Cardiac muscle cell (in vitro differentiated cells and primary cell): ENCODE data around the gene SOBP. TPM values are rescaled to one million over a fixed set of nuclear protein-coding genes. Genes with fewer than 3 reads are reported as not detected.
A peak's percentile ranks its signal among the peaks of the same experiment; 100 is the strongest.
"Not testable (repeated sequence)": the region's sequence is repeated elsewhere in the genome, so short reads cannot be mapped to it uniquely, and the experiment has no call there.

ENCODE experiments used
- DNase-seq, 2 donors: peaks; one replicate each; pipeline versions ENCODE4 v3.0.0 to v3.0.0-alpha.2; 2010 to 2017; ENCODE audit warnings: low read depth in 1 of 2, low spot score in 1 of 2
- H3K27ac ChIP-seq: fragments of 200-600 bp; sonication (generic); 2 replicates; pipeline ENCODE4 v1.5.1; 2016
- H3K27me3 ChIP-seq: fragments of 200-600 bp; sonication (generic); 2 replicates; pipeline ENCODE4 v1.6.0; 2016; ENCODE audit warnings: control low read depth
- H3K36me3 ChIP-seq: fragments of 200-600 bp; sonication (generic); 2 replicates; pipeline ENCODE4 v1.5.1; 2016; ENCODE audit warnings: control low read depth
- H3K4me1 ChIP-seq: fragments of 200-600 bp; sonication (generic); 2 replicates; pipeline ENCODE4 v1.8.1; 2017; ENCODE audit warnings: low read depth, mild to moderate bottlenecking, mixed run types
- H3K4me3 ChIP-seq: fragments of 200-600 bp; sonication (generic); 2 replicates; pipeline ENCODE4 v1.5.1; 2016; ENCODE audit warnings: mild to moderate bottlenecking
- H3K9me3 ChIP-seq: fragments of 200-600 bp; sonication (generic); 2 replicates; pipeline ENCODE4 v1.5.1; 2017; ENCODE audit warnings: low read depth, mild to moderate bottlenecking, control low read depth
- polyA plus RNA-seq: library from polyadenylated mRNA; unstranded; fragments of >200 nt; fragmentation: Nextera tagmentation; extraction: Ambion mirVana; gene quantifications from 2 replicates; pipeline ENCODE4 v1.2.1, GENCODE V29; 2016
- total RNA-seq: library from RNA; depleted of rRNA; stranded (reverse); fragments of >200 nt; gene quantifications from 2 replicates; pipeline ENCODE4 v1.2.3, GENCODE V29; 2016
- TF ChIP-seq, protein P1 (sequence below): IDR thresholded peaks from 2 replicates; pipeline ENCODE4 v1.5.1; 2012; ENCODE audit warnings: low read depth, mild to moderate bottlenecking, low read length

The SOBP gene
- total and polyA plus RNA-seq, 2 experiments from 2014 or later, result 27.5 to 30.8 TPM

DNA sequence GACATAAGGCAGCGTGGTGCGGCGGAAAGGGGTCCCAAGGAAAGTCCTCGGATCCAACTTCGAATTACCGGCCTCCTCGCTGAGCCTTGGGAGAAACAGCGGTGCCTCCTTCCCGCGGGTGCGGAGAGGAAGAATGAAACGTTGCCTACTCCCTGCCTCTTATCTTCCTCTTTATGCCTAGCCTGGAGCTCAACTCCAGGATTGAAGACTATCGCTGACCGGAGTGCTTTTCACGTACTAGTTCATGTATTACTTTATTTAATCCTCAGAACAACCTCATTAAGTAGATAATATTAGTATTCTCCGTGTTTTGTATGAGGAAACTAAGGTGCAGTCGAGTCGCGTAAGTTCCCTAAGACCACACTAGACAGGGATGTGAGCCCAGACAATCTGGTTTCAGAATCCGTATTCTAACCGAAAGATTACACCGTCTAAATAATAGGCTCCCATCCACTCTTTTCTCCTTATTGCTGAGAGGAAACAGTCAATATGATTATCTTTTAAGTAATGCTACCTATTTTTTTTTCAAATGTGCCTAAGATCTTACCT lies 29.8 kb upstream of the SOBP start:
- TF ChIP-seq, protein P1, sequence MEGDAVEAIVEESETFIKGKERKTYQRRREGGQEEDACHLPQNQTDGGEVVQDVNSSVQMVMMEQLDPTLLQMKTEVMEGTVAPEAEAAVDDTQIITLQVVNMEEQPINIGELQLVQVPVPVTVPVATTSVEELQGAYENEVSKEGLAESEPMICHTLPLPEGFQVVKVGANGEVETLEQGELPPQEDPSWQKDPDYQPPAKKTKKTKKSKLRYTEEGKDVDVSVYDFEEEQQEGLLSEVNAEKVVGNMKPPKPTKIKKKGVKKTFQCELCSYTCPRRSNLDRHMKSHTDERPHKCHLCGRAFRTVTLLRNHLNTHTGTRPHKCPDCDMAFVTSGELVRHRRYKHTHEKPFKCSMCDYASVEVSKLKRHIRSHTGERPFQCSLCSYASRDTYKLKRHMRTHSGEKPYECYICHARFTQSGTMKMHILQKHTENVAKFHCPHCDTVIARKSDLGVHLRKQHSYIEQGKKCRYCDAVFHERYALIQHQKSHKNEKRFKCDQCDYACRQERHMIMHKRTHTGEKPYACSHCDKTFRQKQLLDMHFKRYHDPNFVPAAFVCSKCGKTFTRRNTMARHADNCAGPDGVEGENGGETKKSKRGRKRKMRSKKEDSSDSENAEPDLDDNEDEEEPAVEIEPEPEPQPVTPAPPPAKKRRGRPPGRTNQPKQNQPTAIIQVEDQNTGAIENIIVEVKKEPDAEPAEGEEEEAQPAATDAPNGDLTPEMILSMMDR, result no peak
- H3K4me1 ChIP-seq, result peaks cover 18% of the 10 kb centered on the region
- no peaks in the 10 kb centered on the region for H3K27me3 ChIP-seq
- DNase-seq, result peak in 1 of 2 donors; percentile 45
- peak overlapping the region; percentile 95 for H3K4me3 ChIP-seq
- peak overlapping the region; percentile 84 for H3K27ac ChIP-seq
- H3K9me3 ChIP-seq, result no peaks in the 10 kb centered on the region
- no peaks in the 10 kb centered on the region for H3K36me3 ChIP-seq

DNA sequence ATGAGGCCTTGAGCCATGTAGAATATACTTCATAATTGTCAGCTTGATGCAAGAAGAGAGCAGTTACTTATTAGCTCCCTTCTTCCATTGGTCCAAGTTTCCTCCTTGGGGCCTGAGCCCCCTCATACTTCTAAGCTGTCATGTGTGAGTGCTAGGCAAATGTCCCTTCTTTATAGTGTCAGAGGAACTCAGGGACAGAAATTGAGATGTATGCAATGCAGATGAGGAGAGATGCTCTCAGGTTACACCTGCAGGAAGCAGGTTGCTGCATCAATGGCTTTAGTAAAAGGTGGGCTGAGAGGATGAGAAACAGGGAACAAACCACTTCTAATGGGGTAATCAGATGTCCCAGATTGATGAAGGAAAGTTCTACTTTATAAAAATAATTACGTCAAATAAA lies 23.9 kb upstream of the SOBP start:
- Histone ChIP-seq H3K4me3 (no peak overlapping the region), H3K27me3 (no peaks in the 10 kb centered on the region), H3K27ac (no peak overlapping the region), H3K4me1 (peaks cover 7% of the 10 kb centered on the region), H3K36me3 (no peaks in the 10 kb centered on the region), H3K9me3 (no peaks in the 10 kb centered on the region)
- TF ChIP-seq, protein P1, result no peak
- no peak for DNase-seq

DNA sequence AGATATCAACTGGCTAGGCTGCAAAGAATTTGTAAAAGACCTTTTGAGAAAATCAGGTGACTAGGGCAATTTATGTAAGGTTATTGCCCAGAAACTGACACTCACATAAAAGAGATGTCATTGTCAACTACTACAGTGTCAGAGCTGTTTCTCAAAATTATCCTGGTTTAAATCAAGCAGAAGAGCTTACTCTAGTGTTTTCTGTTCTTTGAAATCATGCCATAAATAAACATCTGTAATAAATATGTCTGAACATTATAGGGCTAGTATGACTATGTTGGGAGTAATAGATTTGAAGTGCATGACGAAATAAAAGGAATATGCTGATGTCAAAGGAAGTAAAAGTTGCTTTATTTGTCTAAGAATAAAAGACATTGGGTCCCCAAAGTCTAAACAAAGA lies 19.6 kb upstream of the SOBP start:
- Histone ChIP-seq H3K27ac (no peak overlapping the region), H3K4me3 (no peak overlapping the region), H3K4me1 (no peaks in the 10 kb centered on the region), H3K36me3 (no peaks in the 10 kb centered on the region), H3K9me3 (no peaks in the 10 kb centered on the region), H3K27me3 (no peaks in the 10 kb centered on the region)
- DNase-seq, result no peak
- TF ChIP-seq, protein P1, result no peak

DNA sequence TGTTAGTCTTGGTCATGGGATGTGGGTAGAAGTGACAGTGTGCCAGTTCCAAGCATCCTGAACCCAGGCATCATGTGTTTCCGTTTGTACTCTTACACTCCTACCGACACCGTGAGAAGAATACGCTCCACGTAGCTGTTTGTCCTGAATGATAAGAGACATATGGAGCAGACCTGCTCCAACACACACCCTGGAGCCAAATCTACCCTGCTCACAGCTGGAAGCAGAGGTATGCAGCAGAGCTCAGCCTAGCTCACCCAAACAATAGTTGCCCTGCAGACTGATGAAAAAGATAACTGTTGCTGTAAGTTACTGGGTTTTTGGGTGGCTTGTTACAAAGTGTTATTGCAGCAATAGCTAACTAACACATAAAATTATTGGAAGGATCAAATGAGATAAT lies 16.3 kb upstream of the SOBP start:
- H3K4me1 ChIP-seq, result no peaks in the 10 kb centered on the region
- no peak overlapping the region for H3K27ac ChIP-seq
- H3K4me3 ChIP-seq, result no peak overlapping the region
- TF ChIP-seq, protein P1, result no peak
- DNase-seq, result no peak
- no peaks in the 10 kb centered on the region for H3K36me3 ChIP-seq
- no peaks in the 10 kb centered on the region for H3K9me3 ChIP-seq
- no peaks in the 10 kb centered on the region for H3K27me3 ChIP-seq

DNA sequence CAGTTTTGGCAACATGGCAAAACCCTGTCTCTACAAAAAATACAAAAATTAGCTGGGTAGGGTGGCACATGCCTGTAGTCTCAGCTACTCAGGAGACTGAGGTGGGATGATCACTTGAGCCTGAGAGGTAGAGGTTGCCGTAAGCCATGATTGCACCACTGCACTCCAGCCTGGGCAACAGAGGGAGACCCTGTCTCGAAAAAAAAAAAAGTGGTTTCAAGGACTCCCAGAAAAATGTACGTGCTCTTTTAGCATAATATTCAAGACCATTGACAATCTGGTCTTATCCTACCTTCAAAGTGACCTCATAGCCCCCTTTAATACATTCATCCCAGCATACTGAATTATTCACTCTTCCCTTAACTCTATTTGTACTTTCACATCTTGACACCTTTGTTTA lies 14.6 kb upstream of the SOBP start:
- H3K27me3 ChIP-seq, H3K27ac ChIP-seq, H3K9me3 ChIP-seq, H3K4me1 ChIP-seq, H3K4me3 ChIP-seq, DNase-seq, H3K36me3 ChIP-seq: not testable (repeated sequence)

DNA sequence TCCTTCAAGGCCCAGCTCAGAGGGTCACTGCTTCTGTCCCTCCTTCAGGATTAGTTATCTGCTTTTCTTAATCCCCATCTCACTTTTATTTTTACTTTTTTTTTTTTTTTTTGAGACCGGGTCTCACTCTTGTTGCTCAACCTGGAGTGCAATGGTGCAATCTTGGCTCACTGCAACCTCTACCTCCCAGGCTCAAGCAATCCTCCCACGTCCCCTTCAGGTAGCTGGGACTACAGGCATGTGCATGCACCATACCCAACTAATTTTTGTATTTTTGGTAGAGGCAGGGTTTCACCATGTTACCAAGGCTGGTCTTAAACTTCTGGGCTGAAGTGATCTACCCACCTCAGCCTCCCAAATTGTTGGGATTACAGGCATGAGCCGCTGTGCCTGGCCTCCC lies 14.1 kb upstream of the SOBP start:
- H3K4me3 ChIP-seq, DNase-seq, H3K27ac ChIP-seq, H3K36me3 ChIP-seq, H3K9me3 ChIP-seq, H3K4me1 ChIP-seq, H3K27me3 ChIP-seq: not testable (repeated sequence)

DNA sequence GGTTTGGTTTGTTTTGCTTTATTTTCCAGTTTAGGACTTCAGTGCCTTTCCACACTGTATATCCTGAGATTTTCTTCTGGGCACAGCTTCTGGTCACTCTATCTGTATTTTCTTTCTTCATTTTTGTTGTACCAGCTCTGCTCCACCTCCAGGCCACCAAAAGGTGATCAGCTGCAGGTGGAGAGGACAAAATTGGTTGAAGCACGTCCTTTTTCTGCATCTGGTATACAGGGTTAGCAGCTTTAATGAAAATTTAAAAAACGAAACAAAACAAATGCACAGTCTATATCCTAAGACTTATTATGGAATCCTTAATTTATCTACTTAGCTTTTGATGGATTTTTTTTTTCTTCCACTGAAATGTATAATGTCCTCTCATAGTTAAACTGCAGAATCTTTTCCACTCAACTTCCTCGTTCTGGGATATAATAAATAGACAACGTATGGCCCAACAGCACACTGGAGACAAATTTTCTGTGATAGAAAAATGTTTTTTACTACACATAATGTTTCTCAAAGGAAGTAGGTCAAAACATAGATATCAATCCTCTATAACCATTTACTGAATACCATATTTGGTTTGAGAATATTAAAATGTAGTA lies 10.7 kb upstream of the SOBP start:
- no peaks in the 10 kb centered on the region for H3K27me3 ChIP-seq
- TF ChIP-seq, protein P1, result no peak
- no peak for DNase-seq
- H3K9me3 ChIP-seq, result no peaks in the 10 kb centered on the region
- H3K27ac ChIP-seq, result no peak overlapping the region
- H3K4me1 ChIP-seq, result no peaks in the 10 kb centered on the region
- no peaks in the 10 kb centered on the region for H3K36me3 ChIP-seq
- H3K4me3 ChIP-seq, result no peak overlapping the region
